Measurements from ENCODE around the gene CD99L2. TPM values are rescaled to one million over a fixed set of nuclear protein-coding genes. Genes with fewer than 3 reads are reported as not detected.

Gene CD99L2
- total RNA-seq, 2 donors from 2014 or later = 11.6 to 17.6 TPM

Other genes with a start within 250 kb of the CD99L2 start
- 10 to 100 TPM; 25.5 to 36.0 TPM for gene MTMR1, start 205.3 kb downstream of the CD99L2 start, total RNA-seq
- gene HMGB3, start 84.7 kb upstream of the CD99L2 start, total RNA-seq = 10 to 100 TPM; 14.0 to 33.3 TPM